Heart right ventricle (tissue), 16 donors: ENCODE results near the gene PLP2. TPM values are rescaled to one million over a fixed set of nuclear protein-coding genes. Genes with fewer than 3 reads are reported as not detected.
A peak's percentile ranks its signal among the peaks of the same experiment; 100 is the strongest.

ENCODE experiments used
- ATAC-seq, 8 donors: fragments of 200-7000 bp; cut with Tn5 transposase; one replicate each; pipeline ENCODE4 v1.9.1; 2020; ENCODE audit warnings: mild to moderate bottlenecking in 8 of 8, moderate library complexity in 8 of 8, moderate number of reproducible peaks in 1 of 8
- DNase-seq, 2 donors: peaks; one replicate each; pipeline ENCODE4 v3.0.0-alpha.2; 2020
- H3K27ac ChIP-seq, 10 donors: fragments of 200-600 bp; sonication (generic) in 2 of 10; one replicate each; pipeline versions ENCODE4 v1.5.0 to v1.8.0; 2020 to 2022; ENCODE audit warnings: mild to moderate bottlenecking in 3 of 10
- H3K27me3 ChIP-seq, 7 donors: fragments of 200-600 bp; one replicate each; pipeline ENCODE4 v1.8.0; 2021 to 2022; ENCODE audit warnings: mild to moderate bottlenecking in 2 of 7
- H3K36me3 ChIP-seq, 9 donors: fragments of 200-600 bp; sonication (generic) in 1 of 9; one replicate each; pipeline versions ENCODE4 v1.5.0 to v1.8.0; 2020 to 2022; ENCODE audit warnings: mild to moderate bottlenecking in 2 of 9
- H3K4me1 ChIP-seq, 9 donors: fragments of 200-600 bp; sonication (generic) in 1 of 9; one replicate each; pipeline versions ENCODE4 v1.5.0 to v1.8.0; 2020 to 2022; ENCODE audit warnings: mild to moderate bottlenecking in 4 of 9
- H3K4me3 ChIP-seq, 10 donors: fragments of 200-600 bp; sonication (generic) in 2 of 10; one replicate each; pipeline versions ENCODE4 v1.5.0 to v1.8.0; 2020 to 2022; ENCODE audit warnings: mild to moderate bottlenecking in 7 of 10, moderate library complexity in 2 of 10
- H3K9me3 ChIP-seq, 11 donors: fragments of 200-600 bp in 10 of 11; sonication (generic) in 2 of 11; one replicate each; pipeline versions ENCODE4 v1.5.0 to v1.8.0; 2013 to 2022; ENCODE audit warnings: mild to moderate bottlenecking in 2 of 11, control low read depth in 1 of 11, moderate library complexity in 1 of 11
- WGBS, 2 donors: extraction: QIAGEN DNeasy Blood & Tissue Kit; methylation state at CpG; one replicate each; pipeline ENCODE4 v1.1.7; 2013; ENCODE audit warnings: inconsistent platforms in 1 of 2; 5-methylcytosine and 5-hydroxymethylcytosine counted together
- intact Hi-C, 10 donors: fragments of 100-400 bp; cut with DNase I; formaldehyde crosslinking; loops; one replicate each; pipeline versions ENCODE4 v1.11.1 to v1.14.2; 2022
- polyA plus RNA-seq, 2 donors: library from polyadenylated mRNA; stranded (reverse); fragments of 200-250 nt; gene quantifications; one replicate each; pipeline ENCODE4 v1.2.3, GENCODE V29; 2013
- total RNA-seq, 10 donors: library from RNA; stranded (reverse); fragmentation: NEBNext Ultra II Directional in 3 of 10; extraction: Animal tissue kit (Norgen Biotek cat#: 25700) in 3 of 10; gene quantifications; one replicate each; pipeline versions ENCODE4 v1.2.1 to v1.2.4, GENCODE V29; 2021 to 2023
- TF ChIP-seq, protein P1 (sequence below), 9 donors: fragments of 200-600 bp; sonication (generic) in 2 of 9; IDR thresholded peaks; one replicate each; pipeline versions ENCODE4 v1.5.0 to v1.8.0; 2021 to 2022; ENCODE audit warnings: antibody characterized with exemption in 9 of 9, mild to moderate bottlenecking in 5 of 9, moderate library complexity in 1 of 9
- donor health status: Arrhythmogenic right ventricular cardiomyopathy.
- donor health status: ischemic (EF 13 %, LVEDD 7.1; RV severe dilation, severe dysfunction).
- donor health status: healthy with polysubstance abuse.
- donor health status: DM: no; HTN: yes; CAD: no.
- donor health status: DM: no; HTN: no; CAD: no.
- donor health status: ischemic (EF 25% LVEDD 6.9; RV normal size, moderate dysfunction).
- donor health status: ischemic (EF 25% LVEDD 5.7; RV mildly dilated, moderate dysfunction).
- donor health status: healthy.
- donor health status: DM: yes; HTN: yes; CAD: no.
- donor health status: Ischemic cardiomyopathy.
- donor health status: ischemic (EF 35%, LVEDD 5.7; RV mildly dilated, moderate dysfunction).
- donor health status: nonischemic (EF 11% LVEDD 7.7; RV severe dilation, severe dysfunction).
- donor health status: DM: yes; HTN: yes; CAD: no.
- donor health status: PGD.
- donor health status: ischemic (EF 29% LVEDD 5.4; RV normal size, mild dysfunction).
- donor health status: nonischemic (EF 23%, LVEDD 6.1; RV moderate dilation, normal function).

The PLP2 gene
- total and polyA plus RNA-seq, 12 donors = 20.3 to 352 (median 54.2) TPM

DNA sequence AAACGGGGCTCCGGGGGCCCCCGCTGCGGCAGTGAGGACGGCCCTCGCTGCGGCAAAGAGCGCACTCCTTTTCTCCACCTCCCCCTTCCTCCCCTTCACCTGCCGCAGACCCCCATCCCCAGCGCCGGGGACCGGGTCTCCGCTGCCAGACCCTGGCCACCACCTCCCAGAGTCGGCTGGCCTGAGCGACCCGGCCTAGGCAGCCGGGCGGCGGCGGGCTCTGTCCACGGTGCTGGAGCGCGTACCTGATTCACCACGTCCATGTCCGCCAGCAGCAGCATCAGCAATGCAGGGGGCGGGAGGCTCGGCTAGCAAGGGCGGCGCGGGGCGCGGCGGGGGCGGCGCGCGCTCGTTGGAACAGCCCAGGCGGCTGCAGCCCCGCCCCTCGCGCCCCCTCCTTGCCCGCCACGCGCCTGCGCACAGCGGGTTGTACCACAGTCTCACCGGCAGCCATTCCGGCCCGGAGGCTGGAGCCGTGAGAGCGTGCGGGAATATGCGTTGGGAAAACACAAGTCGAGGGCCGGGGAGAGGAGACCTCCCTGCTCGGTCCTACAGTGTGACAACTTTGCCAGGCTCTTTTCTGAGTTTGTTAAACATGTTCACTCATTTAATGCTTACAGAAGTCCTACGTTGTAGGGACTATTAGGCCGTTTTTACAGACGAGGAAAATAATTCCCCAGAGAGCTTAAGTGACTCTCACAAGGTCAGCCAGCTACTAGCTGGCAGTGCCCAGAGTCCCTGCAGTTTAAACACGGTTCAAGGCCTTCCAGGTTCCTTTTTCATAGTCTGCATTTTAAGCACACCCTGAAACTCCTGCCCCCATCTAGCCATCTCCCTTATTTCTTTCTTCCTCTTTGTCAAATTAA is 28.4 kb downstream of the PLP2 start, which contains the start of gene SYP:
TSS of gene SYP (minus strand) at position 288 of the 866 bp plus-strand sequence. CDS start at position 281, 7 bp downstream.
- DNase-seq = peak; percentile 88
- no peaks in the 10 kb centered on the region for H3K9me3 ChIP-seq
- whole genome bisulfite sequencing, 2 donors = 0 to 1% methylated on average over 44 to 57 of the region's 61 CpGs
- H3K4me1 ChIP-seq = peaks cover 0 to 11% (median 3%) of the 10 kb centered on the region in 9 donors
- peak within 1 kb of the TSS in 9 of 10 donors; percentile 50 to 82 (median 69) for H3K27ac ChIP-seq
- H3K36me3 ChIP-seq = no peaks in the 10 kb centered on the region
- TF ChIP-seq, protein P1, sequence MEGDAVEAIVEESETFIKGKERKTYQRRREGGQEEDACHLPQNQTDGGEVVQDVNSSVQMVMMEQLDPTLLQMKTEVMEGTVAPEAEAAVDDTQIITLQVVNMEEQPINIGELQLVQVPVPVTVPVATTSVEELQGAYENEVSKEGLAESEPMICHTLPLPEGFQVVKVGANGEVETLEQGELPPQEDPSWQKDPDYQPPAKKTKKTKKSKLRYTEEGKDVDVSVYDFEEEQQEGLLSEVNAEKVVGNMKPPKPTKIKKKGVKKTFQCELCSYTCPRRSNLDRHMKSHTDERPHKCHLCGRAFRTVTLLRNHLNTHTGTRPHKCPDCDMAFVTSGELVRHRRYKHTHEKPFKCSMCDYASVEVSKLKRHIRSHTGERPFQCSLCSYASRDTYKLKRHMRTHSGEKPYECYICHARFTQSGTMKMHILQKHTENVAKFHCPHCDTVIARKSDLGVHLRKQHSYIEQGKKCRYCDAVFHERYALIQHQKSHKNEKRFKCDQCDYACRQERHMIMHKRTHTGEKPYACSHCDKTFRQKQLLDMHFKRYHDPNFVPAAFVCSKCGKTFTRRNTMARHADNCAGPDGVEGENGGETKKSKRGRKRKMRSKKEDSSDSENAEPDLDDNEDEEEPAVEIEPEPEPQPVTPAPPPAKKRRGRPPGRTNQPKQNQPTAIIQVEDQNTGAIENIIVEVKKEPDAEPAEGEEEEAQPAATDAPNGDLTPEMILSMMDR (IDR thresholded peaks at IDR 0.05) = no peak
- H3K4me3 ChIP-seq = peak within 1 kb of the TSS in 9 of 10 donors; percentile 15 to 53 (median 45)
- intact Hi-C loops = loop anchor here in 3 of 10 donors (10.0 kb wide), 2 partner anchors 65 to 75 kb away; partner anchors contain the start of genes FOXP3 (in 1 of the 3) and PPP1R3F (in 1 of the 3)
- peaks cover 0 to 4% (median 0%) of the 10 kb centered on the region in 7 donors for H3K27me3 ChIP-seq
- peak; percentile 95 to 97 (median 96) for ATAC-seq

DNA sequence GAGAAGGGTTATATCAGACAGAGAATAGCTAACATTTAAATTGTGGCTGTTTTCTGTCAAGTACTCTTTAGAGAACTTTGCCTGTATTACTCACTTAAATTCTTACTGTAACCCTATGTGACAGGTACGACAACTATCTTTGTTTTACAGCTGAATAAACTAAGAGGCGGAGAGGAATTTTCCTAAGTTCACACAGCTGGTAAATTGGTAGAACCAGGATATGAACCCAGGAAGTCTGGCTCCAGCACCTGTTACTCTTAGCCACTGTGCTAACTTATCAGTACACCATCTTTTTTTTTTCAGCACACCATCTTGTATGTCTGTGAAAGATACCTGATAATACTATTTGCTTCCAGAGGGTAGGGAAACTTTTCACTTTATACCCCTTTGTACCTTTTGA is 30.3 kb downstream of the PLP2 start:
- H3K4me3 ChIP-seq = no peak overlapping the region
- no peak for DNase-seq
- 90 to 100% methylated on average over 2 of the region's 2 CpGs for WGBS, 2 donors
- peaks cover 0 to 11% (median 3%) of the 10 kb centered on the region in 9 donors for H3K4me1 ChIP-seq
- H3K27ac ChIP-seq = no peak overlapping the region
- ATAC-seq = no peak
- intact Hi-C loops = no loop called here
- TF ChIP-seq, protein P1 (IDR thresholded peaks at IDR 0.05) = no peak
- H3K36me3 ChIP-seq = no peaks in the 10 kb centered on the region
- H3K9me3 ChIP-seq = no peaks in the 10 kb centered on the region
- peaks cover 0 to 14% (median 0%) of the 10 kb centered on the region in 7 donors for H3K27me3 ChIP-seq

DNA sequence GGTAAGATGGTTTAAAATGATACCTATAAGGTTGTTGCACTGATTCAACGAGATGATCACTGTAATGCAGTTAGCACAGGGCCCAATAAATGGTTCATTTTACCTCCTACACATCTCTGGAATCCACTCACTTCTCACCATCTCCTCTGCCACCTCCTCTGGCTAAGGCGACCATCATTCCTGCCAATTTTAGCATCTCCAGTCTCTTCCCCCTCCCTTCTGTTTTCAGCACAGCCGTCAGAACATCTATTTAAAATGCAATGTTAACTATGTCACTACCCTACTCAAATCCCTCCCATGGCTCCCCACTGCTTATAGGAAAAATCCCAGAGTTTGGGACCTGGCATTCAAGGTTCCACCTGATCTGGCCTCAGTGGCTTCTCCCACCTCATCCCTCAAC is 31.8 kb downstream of the PLP2 start:
- intact Hi-C loops = no loop called here
- ATAC-seq = no peak
- Histone ChIP-seq H3K9me3 (no peaks in the 10 kb centered on the region), H3K27ac (no peak overlapping the region), H3K4me3 (no peak overlapping the region), H3K27me3 (peaks cover 0 to 16% (median 0%) of the 10 kb centered on the region in 7 donors), H3K36me3 (no peaks in the 10 kb centered on the region), H3K4me1 (peaks cover 0 to 11% (median 3%) of the 10 kb centered on the region in 9 donors)
- TF ChIP-seq, protein P1 (IDR thresholded peaks at IDR 0.05) = no peak
- WGBS, 2 donors = 46 to 61% methylated on average over 3 of the region's 3 CpGs
- no peak for DNase-seq

DNA sequence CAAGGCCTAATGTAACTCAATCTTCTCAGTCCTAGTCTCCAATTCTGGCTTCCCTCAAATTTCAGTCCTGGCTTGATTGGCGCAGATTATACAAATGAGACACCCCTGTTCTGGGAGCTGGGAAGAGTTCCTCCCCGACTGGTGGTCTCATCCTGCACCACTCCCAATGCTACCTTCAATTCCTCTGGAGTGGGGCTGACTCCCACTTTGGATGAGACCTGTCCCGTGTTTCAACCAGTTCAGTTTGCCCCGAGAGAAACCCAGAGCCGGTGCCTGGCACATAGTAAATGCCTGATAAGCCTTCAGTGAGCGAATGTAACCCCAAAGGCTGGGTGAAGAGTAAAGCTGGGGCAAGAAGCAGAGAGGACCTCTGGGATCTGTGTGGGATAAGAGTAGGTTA is 32.3 kb downstream of the PLP2 start:
- Histone ChIP-seq H3K27ac (no peak overlapping the region), H3K27me3 (peaks cover 0 to 21% (median 0%) of the 10 kb centered on the region in 7 donors), H3K4me1 (peaks cover 0 to 11% (median 3%) of the 10 kb centered on the region in 9 donors), H3K4me3 (no peak overlapping the region), H3K36me3 (no peaks in the 10 kb centered on the region), H3K9me3 (no peaks in the 10 kb centered on the region)
- intact Hi-C loops = no loop called here
- 89 to 91% methylated on average over 6 of the region's 6 CpGs for WGBS, 2 donors
- no peak for DNase-seq
- TF ChIP-seq, protein P1 (IDR thresholded peaks at IDR 0.05) = no peak
- ATAC-seq = no peak
